K562 (cell line): Measurements from ENCODE around the gene ALOXE3. TPM values are rescaled to one million over a fixed set of nuclear protein-coding genes. Genes with fewer than 3 reads are reported as not detected.

Source experiments
- COPS2 ChIP-seq: fragments of 450-650 bp; conservative IDR thresholded peaks from 2 replicates; pipeline ENCODE4 v1.6.1; 2016; ENCODE audit warnings: mild to moderate bottlenecking, moderate library complexity
- KLF13 ChIP-seq: fragments of 450-650 bp; IDR thresholded peaks from 2 replicates; pipeline ENCODE4 v1.6.1; 2016; ENCODE audit warnings: missing genetic modification characterization, low read depth, mild to moderate bottlenecking, missing compliant biosample characterization, moderate library complexity, borderline replicate concordance
- MCM3 ChIP-seq: fragments of 450-650 bp; IDR thresholded peaks from 2 replicates; pipeline ENCODE4 v1.6.1; 2016
- MGA ChIP-seq: fragments of 450-650 bp; IDR thresholded peaks from 2 replicates; pipeline ENCODE4 v1.6.1; 2016; ENCODE audit warnings: mild to moderate bottlenecking, moderate library complexity
- MXI1 ChIP-seq: IDR thresholded peaks from 2 replicates; pipeline ENCODE4 v1.6.1; 2011; ENCODE audit warnings: low read depth, mild to moderate bottlenecking, improper control_type of control experiment, low read length
- POLR2AphosphoS5 ChIP-seq: IDR thresholded peaks from 2 replicates; pipeline ENCODE4 v1.6.1; 2011; ENCODE audit warnings: mild to moderate bottlenecking, low read depth, low read length, moderate library complexity; ENCODE audit not compliant: control insufficient read depth, insufficient read depth
- PRPF4 ChIP-seq: fragments of 200-400 bp; formaldehyde crosslinking; IDR thresholded peaks from one replicate; pipeline ENCODE4 v1.6.1; 2017; ENCODE audit warnings: low read length, low read depth, mild to moderate bottlenecking; ENCODE audit not compliant: insufficient read depth, poor library complexity, severe bottlenecking
- TCF3 ChIP-seq: sonication (generic); formaldehyde crosslinking; IDR thresholded peaks from 2 replicates; pipeline ENCODE4 v1.4.0; 2020; ENCODE audit warnings: mild to moderate bottlenecking, missing genetic modification reagents
- THRA ChIP-seq: fragments of 450-650 bp; IDR thresholded peaks from 2 replicates; pipeline ENCODE4 v1.6.1; 2017; ENCODE audit warnings: mild to moderate bottlenecking, moderate library complexity
- XRCC4 ChIP-seq: IDR thresholded peaks from one replicate; pipeline ENCODE4 v1.6.1; 2011; ENCODE audit not compliant: insufficient read depth, insufficient read length; ENCODE audit errors: extremely low read depth
- ZFP91 ChIP-seq: sonication (generic); formaldehyde crosslinking; IDR thresholded peaks from 2 replicates; pipeline ENCODE4 v1.8.0; 2022; ENCODE audit warnings: mild to moderate bottlenecking, missing genetic modification reagents
- polyA plus RNA-seq, 8 experiments: library from polyadenylated mRNA; depleted of rRNA in 4 of 8; stranded (reverse) in 5 of 8; unstranded in 3 of 8; fragments of >200 nt; fragmentation: Nextera tagmentation in 2 of 8; fragmentation: Illumina TruSeq in 1 of 8; extraction: Ambion mirVana in 2 of 8; extraction: Trizol in 1 of 8; gene quantifications; 2 replicates each; pipeline versions ENCODE4 v1.2.1 to v1.2.3, GENCODE V29; 2011 to 2014; ENCODE audit warnings: inconsistent platforms in 1 of 8, missing spikeins in 1 of 8
- total RNA-seq, 7 experiments: library from RNA; depleted of rRNA in 6 of 7; stranded (reverse); fragments of >200 nt in 6 of 7; fragmentation: Illumina TruSeq in 2 of 7; extraction: Trizol in 2 of 7; gene quantifications; 2 replicates each; pipeline versions ENCODE4 v1.2.1 to v1.2.3, GENCODE V29; 2011 to 2021; ENCODE audit warnings: low replicate concordance in 1 of 7

ALOXE3 gene
- total and polyA plus RNA-seq, 9 of the 15 experiments (the other 6 are each of a cell fraction or from before 2014, with no cell fraction given), result 0.04 TPM; not detected in 8

GRCh38 chr17:8059131-8059530, 59.2 kb downstream of the ALOXE3 start (continued):
- TF ChIP-seq ZFP91 (CRISPR knock-in tag), result no peak
- TF ChIP-seq TCF3 (CRISPR knock-in tag), result no peak
- no peak for TF ChIP-seq THRA
- TF ChIP-seq KLF13 (tag), result no peak
- no peak for TF ChIP-seq POLR2AphosphoS5
- TF ChIP-seq COPS2, result no peak
- no peak for TF ChIP-seq PRPF4
- TF ChIP-seq MCM3, result no peak
- no peak for TF ChIP-seq MXI1
- TF ChIP-seq MGA, result no peak
- TF ChIP-seq XRCC4, result no peak
- TF ChIP-seq, all 486 proteins: peak for 0
